GM18858 (cell line): ENCODE results near the gene STAU1.
"Not testable (repeated sequence)": the region's sequence is repeated elsewhere in the genome, so short reads cannot be mapped to it uniquely, and the experiment has no call there.

ENCODE experiments used
- ATAC-seq: cut with Tn5 transposase; IDR thresholded peaks from one replicate; pipeline ENCODE4 v1.9.1; 2021; ENCODE audit not compliant: unreplicated experiment

The STAU1 gene, protein sequence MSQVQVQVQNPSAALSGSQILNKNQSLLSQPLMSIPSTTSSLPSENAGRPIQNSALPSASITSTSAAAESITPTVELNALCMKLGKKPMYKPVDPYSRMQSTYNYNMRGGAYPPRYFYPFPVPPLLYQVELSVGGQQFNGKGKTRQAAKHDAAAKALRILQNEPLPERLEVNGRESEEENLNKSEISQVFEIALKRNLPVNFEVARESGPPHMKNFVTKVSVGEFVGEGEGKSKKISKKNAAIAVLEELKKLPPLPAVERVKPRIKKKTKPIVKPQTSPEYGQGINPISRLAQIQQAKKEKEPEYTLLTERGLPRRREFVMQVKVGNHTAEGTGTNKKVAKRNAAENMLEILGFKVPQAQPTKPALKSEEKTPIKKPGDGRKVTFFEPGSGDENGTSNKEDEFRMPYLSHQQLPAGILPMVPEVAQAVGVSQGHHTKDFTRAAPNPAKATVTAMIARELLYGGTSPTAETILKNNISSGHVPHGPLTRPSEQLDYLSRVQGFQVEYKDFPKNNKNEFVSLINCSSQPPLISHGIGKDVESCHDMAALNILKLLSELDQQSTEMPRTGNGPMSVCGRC

DNA sequence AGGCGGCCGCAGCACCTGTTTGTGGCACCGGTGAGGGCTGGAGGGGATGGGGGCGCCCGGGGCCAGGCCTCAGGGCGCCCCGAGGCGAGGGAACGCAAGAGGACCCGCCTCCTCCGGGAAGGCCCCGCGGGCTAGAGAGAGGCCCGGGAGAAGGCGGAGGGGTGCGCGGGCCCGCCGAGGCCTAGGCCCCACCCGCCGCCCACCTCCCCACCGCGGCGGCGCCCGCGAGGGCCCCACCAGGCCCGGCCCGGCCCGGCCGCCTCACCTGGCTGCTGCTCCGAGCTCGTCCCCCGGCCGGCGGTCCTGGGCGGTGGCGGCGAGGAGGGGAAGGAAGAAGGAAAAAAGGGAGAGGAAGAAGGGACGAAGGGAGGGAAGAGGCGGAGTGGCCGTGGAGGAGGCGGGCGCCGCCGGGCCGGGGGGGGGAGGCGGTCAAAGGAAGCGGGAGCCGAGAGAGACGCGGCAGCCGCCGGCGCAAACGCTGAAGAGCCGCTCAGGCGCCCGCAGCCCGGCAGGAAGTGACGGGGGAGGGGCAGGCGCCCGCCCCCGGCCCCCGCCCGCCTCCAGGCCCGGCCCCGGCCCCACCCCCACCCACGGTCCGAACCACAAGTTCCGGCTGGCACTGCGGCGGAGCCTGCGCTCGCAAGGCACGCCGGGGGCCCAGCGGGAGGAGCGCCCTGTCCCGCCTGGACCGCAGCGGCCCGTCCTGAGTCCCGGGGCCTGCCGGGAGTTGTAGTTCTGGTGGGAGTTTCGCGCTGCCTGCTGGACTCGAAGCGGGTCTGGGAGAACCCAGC is at the start of gene STAU1:
STAU1 (minus strand) TSS at position 484 of the 791 bp plus-strand sequence. CDS start 22,133 bp downstream, outside the sequence.
- ATAC-seq, result peak; percentile 83

DNA sequence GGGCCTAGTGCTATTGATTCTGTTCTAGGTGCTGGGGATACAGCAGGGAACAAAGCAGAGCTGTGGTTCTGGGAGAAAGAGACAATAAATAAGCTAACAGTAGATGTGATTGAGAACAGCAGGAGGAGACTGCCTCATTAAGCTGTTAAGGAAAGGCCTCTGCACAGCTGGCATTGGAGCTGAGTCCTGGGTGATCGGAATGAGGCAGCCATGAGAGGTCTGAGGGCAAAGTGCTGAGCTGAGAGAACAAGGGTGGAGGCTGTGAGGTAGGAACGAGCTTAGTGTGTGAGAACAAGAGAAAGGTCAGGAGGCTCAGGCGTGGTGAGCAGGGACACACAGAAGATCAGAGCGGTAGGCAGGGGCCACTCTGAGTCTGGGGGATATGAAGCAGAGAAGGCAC is 49.4 kb upstream of the STAU1 start:
- no peak for ATAC-seq

DNA sequence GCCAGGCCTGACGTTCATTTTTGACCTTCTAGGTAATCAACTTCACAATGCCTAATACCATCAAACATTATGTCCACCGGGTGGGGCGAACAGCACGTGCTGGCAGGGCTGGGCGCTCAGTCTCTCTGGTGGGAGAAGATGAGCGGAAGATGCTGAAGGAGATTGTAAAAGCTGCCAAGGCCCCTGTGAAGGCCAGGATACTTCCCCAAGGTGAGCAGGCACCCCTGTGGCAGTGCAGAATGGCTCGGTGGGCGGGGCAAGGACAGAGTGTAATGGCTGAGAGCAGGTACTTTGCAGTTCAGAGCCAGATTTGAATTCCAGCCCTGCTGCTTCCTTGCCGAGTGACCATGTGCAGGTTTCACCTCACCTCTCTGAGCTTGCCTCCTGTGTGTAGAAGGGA is 48.2 kb upstream of the STAU1 start:
- ATAC-seq, result no peak

DNA sequence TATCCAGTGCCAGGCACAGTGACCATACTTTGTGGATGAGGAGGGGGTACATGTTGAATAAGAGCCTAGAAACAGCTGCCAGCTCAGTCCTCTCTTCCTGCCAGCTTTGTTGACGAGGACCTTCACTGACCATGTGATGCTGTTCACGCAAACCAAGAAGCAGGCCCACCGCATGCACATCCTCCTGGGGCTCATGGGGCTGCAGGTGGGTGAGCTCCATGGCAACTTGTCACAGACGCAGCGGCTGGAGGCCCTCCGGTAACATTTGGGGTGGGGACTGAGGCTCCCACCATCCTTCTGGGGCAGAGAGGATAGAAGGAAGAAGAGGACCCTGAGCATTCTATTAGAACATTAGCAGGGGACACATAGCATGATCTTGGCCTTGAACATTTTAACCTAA is 46.7 kb upstream of the STAU1 start:
- ATAC-seq, result no peak

- ATAC-seq, result no peak
Measured at GRCh38 chr20:49233226-49233625, 45.1 kb upstream of the STAU1 start.

GRCh38 chr20:49231471-49231870 is 43.3 kb upstream of the STAU1 start:
- no peak for ATAC-seq

GRCh38 chr20:49230561-49231133 is 42.5 kb upstream of the STAU1 start:
- no peak for ATAC-seq

DNA sequence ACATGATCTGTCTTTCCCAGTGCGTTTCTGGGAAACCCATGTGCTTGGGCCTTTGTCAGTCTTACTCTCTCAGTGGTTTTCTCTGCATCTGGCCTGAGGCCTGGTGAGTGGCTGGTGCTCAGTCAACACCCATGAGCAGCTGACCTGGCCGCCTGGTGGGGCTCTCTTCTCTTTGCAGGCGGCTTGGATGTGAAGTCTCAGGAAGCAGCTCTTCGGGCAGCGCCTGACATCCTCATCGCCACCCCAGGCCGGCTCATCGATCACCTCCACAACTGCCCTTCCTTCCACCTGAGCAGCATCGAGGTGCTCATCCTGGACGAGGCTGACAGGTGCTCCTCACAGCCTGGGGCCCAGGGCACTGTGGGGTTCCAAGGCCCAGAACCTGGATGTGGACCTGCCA is 41.9 kb upstream of the STAU1 start:
- ATAC-seq, result no peak

DNA sequence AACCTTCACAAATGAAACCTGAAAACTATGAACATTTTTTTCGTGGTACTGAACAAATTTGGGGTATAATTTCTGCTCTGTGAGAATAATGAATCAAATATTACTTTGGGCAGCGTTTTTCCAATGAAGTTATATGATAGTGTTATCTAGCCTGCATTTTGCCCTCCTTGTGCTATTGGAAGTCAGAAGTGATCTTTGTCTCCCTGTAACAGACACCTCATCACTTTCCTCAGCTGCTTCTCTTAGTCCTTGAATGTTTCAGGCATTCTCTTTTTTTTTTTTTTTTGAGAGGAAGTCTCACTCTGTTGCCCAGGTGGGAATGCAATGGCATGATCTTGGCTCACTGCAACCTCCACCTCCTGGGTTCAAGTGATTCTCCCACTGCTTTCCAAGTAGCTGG is 41.2 kb upstream of the STAU1 start:
- ATAC-seq, result no peak

GRCh38 chr20:49228676-49229075 is 40.5 kb upstream of the STAU1 start:
- no peak for ATAC-seq

DNA sequence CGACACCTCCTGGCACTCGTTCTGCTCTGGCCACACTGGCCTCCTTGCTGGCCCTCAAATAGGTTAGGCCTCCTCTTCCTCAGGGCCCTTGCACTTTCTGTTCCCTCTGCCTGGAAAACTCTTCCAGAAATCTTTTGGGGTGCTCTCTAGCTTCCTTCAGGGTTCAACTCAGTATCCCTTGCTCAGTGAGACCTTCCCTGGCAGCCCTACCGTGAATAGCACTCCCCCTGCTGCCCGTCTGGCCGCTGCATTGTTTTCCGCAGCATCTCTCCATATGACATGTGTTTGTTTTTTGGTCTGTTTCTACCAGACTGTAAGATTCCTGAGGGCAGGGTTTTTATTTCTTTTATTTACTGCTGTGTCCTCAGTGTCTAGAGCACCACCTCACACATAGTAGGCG is 37.8 kb upstream of the STAU1 start:
- ATAC-seq, result no peak

DNA sequence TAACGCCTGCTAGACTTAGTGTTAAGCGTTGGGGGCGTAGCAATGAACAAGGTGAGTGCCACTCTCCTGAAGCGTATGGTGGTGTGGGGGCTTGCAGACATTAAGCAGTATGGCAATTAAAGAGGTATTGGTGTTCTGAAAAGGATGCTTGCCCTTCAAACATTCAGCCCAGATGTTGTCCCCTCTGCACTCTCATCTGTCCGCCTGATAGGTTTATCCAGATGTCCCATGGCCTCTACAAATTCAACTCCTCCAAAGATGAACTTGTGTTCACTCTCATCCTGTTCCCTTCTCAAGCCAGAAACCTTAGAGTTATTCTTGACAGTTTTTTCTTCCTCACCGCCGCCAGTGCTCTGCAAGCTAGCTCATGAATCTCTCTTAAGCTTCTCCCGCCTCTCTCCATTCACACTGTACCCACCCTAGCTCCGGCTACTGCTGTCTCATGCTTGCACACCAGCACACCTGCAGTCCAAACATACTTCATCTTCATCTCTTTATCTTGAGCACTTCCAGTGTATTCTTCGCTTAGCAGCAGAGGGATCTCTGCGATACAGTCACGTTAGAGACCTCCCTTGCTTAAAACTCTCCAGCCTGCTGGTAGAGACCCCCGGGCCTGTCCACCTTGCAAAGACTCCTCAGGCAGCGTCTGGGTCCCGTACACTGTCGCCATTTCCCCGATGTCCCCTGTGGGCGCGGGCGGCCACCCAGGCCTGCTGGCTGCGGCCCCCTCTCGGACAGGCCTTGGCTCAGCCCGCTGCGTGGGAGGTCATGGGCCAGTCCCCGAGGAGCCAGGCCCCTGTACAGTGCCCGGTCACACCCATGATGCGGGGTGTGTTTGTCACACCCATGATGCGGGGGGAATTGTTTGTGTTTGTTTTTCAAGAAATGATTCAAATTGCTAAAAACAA is 32.0 kb upstream of the STAU1 start:
- no peak for ATAC-seq

DNA sequence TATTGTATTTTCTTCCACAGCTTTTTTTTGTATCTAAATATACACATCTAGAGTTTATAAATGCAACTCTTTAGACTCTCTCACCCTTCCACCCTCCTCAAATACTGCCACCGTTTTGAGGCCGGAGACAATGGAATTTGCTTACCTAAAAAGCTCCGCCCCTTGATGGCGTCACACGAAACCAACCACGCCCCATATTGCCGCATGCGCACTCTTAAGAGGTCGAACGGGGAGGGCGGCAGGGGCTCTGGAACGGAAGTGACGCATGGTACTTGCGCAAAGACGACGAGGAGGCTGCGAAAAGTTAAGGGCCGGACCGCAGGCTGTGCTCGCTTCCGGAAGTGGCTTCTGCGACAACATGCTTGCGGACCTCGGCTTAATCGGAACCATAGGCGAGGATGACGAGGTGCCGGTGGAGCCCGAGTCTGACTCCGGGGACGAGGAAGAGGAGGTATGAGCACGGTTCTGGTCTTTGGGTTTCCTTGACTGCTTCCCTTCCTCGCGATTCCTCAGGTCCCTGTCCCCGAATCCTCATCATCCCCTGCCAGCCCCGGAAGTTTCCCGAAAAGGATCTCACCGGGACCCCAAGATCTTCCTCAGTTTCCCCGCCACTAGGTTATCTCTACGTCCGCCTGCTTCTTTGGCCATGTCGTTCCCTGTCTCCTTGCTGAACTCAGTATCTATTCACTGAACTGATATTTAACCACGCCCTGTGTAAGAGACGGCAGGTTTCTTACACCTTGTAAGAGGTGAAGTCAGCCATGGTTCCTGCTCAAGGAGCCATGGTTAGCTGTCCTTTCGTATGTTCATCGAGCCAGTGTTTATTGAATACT is 31.2 kb upstream of the STAU1 start, which contains the start of gene DDX27:
DDX27 (plus strand) TSS at position 326 of the 833 bp plus-strand sequence; CDS start at position 359, 33 bp downstream.
- peak; percentile 79 for ATAC-seq

GRCh38 chr20:49218739-49219090 is 30.6 kb upstream of the STAU1 start:
- ATAC-seq, result not testable (repeated sequence)

- ATAC-seq, result no peak
Measured at GRCh38 chr20:49216991-49217578, 29.0 kb upstream of the STAU1 start.

DNA sequence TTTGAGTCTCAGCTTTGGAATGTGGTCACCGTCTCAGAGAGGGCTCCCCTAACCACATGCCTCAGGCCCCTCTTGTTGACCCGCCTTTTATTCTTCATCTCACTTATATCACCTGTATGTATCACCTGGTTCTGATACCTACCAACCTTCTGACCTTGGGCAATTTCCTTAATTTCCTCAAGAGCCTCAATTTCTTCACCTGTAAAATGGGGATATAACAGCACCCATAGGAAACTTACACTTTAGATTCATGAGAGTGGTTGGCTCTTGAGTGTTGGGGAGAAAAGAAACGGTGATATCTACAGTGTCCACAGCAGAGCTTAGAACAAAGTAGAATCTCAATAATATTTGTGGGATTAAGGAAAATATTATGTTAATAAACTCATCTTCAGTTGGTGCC is 27.1 kb upstream of the STAU1 start:
- no peak for ATAC-seq

GRCh38 chr20:49214571-49214970 is 26.4 kb upstream of the STAU1 start:
- ATAC-seq, result no peak

- ATAC-seq, result no peak
Measured at GRCh38 chr20:49210757-49211110, 22.6 kb upstream of the STAU1 start.

GRCh38 chr20:49210101-49210756 is 22.1 kb upstream of the STAU1 start:
- no peak for ATAC-seq
